HAP-1 (cell line): ENCODE measurements around the gene SEMA3B.
"Not testable (repeated sequence)": the region's sequence is repeated elsewhere in the genome, so short reads cannot be mapped to it uniquely, and the experiment has no call there.

ENCODE experiments used
- DNase-seq, 2 experiments: peaks; one replicate each; pipeline ENCODE4 v3.0.0-alpha.2; 2016 to 2020; ENCODE audit warnings: low spot score in 2 of 2
- H3K27me3 ChIP-seq: fragments of 250-450 bp; sonication (Bioruptor Pico); 2 replicates; pipeline ENCODE4 v1.5.1; 2020; ENCODE audit warnings: low read depth, mild to moderate bottlenecking, moderate library complexity
- H3K36me3 ChIP-seq: fragments of 250-450 bp; sonication (Bioruptor Pico); replicated peaks from 2 replicates; pipeline ENCODE4 v1.5.1; 2020; ENCODE audit warnings: mild to moderate bottlenecking
- H3K4me1 ChIP-seq: fragments of 250-450 bp; sonication (Bioruptor Pico); 2 replicates; pipeline ENCODE4 v1.5.1; 2020; ENCODE audit warnings: mild to moderate bottlenecking
- H3K4me3 ChIP-seq: fragments of 250-450 bp; sonication (Bioruptor Pico); 2 replicates; pipeline ENCODE4 v1.5.1; 2020; ENCODE audit warnings: mild to moderate bottlenecking, moderate library complexity
- H3K9me3 ChIP-seq: fragments of 250-450 bp; sonication (Bioruptor Pico); 2 replicates; pipeline ENCODE4 v1.5.1; 2020; ENCODE audit warnings: mild to moderate bottlenecking, moderate library complexity
- in situ Hi-C: fragments of 300-500 bp; cut with MboI; formaldehyde crosslinking; loops from 3 replicates; pipeline ENCODE4 v1.14.3; 2020; ENCODE audit warnings: low sequenced_read_pairs, inconsistent platforms, mixed read lengths

SEMA3B gene

DNA sequence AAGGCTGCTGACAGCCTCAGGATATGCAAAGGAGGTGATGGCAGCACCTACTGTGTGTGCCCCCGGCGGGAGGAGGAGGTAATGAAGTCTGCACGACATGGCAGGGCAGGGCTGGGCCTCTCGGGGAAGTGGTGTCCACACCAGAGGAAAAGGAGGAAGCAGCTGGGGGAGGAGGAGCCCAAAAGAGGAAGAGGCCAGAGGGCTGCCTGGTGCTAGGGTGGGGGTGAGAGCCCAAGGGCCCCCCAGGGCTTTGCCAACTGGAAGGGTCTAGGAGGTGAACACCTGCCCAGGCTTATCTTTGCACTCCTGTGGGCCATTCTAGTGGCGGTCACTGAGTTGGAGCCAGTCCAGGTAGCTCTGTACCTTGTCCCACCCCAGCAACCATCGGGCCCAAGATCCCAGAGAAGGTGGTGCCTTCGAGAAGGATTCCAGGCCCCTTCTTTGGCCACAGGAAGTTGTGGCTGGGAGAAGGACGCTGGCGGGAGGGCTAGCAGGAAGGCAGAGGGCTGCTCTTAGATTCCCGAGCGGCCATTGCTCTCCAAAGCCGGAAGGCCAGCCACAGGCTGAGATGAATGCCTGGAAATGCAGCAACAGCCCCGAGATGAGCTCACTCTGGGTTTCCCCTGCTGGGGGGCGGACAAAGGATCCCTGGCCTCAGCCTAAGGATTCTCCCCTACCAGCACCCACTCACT is 25.9 kb upstream of the SEMA3B start:
- peaks cover 21% of the 10 kb centered on the region for H3K36me3 ChIP-seq
- no peaks in the 10 kb centered on the region for H3K27me3 ChIP-seq
- in situ Hi-C loops = no loop called here
- DNase-seq = no peak
- no peaks in the 10 kb centered on the region for H3K9me3 ChIP-seq
- H3K4me3 ChIP-seq = no peak overlapping the region
- H3K4me1 ChIP-seq = peaks cover 30% of the 10 kb centered on the region

DNA sequence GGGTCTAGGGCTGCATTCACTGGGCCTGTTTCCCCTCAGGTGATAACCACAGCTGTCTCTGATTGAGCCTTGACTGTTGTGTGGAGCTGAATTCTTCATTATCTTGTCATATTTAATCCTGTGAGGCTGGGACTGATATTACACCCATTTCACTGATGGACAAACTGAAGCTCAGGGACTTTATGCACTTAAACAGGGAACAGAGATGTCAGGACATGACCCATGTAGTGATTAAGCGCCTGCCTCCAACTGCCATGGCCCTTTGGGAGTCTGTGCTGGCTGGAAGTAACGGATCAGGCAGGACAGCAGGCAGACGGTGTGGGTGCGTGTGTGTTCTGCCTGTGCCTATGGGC is 25.4 kb upstream of the SEMA3B start:
- Histone ChIP-seq H3K36me3 (peaks cover 17% of the 10 kb centered on the region), H3K9me3 (no peaks in the 10 kb centered on the region), H3K4me3 (no peak overlapping the region), H3K4me1 (peaks cover 26% of the 10 kb centered on the region), H3K27me3 (no peaks in the 10 kb centered on the region)
- in situ Hi-C loops = no loop called here
- no peak for DNase-seq

DNA sequence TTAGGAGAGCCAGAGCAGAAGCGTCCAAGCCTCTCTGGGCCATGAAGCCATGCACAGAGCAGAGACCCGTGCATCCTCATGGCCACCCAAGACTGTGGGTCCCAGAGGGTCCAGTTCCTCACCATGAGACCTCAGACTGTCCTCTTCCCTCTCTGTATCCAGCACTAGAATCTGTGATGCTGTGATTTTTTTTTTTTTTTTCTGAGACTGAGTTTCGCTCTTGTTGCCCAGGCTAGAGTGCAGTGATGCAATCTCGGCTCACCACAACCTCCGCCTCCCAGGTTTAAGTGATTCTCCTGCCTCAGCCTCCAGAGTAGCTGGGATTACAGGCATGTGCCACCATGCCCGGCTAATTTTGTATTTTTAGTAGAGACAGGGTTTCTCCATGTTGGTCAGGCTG is 24.1 kb upstream of the SEMA3B start:
- H3K27me3 ChIP-seq, H3K9me3 ChIP-seq, DNase-seq, H3K4me3 ChIP-seq, in situ Hi-C loops: not testable (repeated sequence)
- H3K36me3 ChIP-seq = peaks cover 12% of the 10 kb centered on the region
- peaks cover 26% of the 10 kb centered on the region for H3K4me1 ChIP-seq

DNA sequence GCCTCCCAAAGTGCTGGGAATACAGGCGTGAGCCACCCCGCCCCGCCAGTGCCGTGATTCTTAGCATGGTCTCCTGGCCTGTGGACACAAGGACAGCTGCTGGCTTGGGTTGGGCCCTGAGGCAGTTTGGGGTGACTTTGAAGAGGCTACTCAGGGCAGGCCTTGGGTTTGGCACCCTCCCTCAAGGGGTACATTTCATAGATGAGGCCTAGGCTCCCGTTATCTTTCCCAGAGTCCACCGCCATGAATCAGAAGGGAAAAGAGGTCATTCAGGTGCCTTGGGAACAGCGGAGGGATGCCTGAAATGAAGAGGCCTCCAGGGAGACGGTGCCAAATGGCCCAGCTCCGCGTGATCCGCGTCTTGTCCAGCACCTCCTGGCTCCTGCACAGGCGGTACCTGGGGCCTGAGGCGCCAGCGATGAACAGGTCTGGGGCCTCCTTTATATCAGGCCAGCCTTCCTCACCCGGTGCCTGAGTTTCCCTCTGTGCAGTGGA is 23.6 kb upstream of the SEMA3B start:
- Histone ChIP-seq H3K4me1 (peaks cover 26% of the 10 kb centered on the region), H3K4me3 (no peak overlapping the region), H3K36me3 (peaks cover 12% of the 10 kb centered on the region), H3K27me3 (no peaks in the 10 kb centered on the region), H3K9me3 (no peaks in the 10 kb centered on the region)
- in situ Hi-C loops = no loop called here
- no peak for DNase-seq

DNA sequence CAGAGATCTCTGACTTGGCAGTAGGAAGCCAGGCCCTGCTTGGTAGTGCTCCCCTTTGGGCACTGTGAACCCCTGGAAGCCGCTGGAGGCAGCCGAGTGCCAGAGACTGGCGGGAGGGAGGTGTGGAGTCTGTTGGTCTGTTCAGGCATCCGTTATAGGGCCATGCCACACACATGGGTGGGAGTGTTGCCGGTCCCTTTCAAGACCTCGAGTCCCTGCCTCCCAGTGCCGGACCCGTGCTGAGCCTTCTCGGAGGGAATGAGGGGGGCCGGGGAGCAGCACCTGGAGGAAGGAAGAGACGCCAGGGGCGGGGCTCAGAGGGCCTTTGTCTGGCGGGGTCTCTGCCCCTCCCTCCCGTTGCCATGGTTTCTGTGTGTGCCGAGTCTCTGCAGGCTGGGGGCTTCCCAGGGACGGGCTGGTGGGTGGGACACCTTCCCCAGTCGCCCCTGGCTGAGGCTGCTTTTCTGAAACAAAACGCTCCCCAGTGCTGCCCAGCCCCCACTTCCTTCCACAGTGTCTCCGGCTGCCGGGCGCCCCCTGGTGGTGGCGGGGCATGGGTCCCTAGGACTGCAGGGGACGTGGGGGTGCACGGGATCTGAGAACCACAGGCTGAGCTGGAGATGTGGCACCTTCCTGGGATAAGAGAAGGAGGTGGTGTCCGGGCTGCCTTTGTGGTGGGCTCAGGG is 23.0 kb upstream of the SEMA3B start:
- H3K27me3 ChIP-seq = no peaks in the 10 kb centered on the region
- H3K4me3 ChIP-seq = peak overlapping the region; percentile 21
- DNase-seq = peak; percentile 60 to 96
- in situ Hi-C loops = no loop called here
- H3K9me3 ChIP-seq = no peaks in the 10 kb centered on the region
- H3K36me3 ChIP-seq = peaks cover 12% of the 10 kb centered on the region
- H3K4me1 ChIP-seq = peaks cover 20% of the 10 kb centered on the region

DNA sequence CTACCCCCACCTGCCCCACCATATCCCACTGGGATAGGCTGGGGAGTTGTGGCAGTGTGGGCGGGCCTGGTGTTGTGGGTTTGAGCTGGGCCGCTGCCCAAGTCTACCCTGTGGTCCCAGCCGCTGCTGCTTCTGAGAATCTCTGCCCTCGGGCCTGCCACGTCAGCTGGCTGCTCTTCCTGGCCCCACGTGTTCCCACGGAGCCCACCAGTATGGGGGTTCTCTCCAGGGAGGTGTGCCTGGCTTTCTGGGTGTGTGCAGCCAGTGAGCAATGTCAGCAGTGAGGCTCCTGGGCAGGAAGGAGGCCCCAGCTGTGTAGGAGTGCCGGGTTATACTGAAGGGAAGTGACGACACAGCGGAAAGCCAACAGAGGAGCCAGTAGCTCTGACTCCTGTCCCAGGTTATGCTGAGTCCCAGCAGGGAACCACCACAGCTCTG is 22.4 kb upstream of the SEMA3B start:
- Histone ChIP-seq H3K9me3 (no peaks in the 10 kb centered on the region), H3K27me3 (no peaks in the 10 kb centered on the region), H3K4me3 (peak overlapping the region; percentile 21; the same call in 1 of the 2 replicates), H3K4me1 (peaks cover 15% of the 10 kb centered on the region), H3K36me3 (peaks cover 6% of the 10 kb centered on the region)
- in situ Hi-C loops = no loop called here
- DNase-seq = no peak

DNA sequence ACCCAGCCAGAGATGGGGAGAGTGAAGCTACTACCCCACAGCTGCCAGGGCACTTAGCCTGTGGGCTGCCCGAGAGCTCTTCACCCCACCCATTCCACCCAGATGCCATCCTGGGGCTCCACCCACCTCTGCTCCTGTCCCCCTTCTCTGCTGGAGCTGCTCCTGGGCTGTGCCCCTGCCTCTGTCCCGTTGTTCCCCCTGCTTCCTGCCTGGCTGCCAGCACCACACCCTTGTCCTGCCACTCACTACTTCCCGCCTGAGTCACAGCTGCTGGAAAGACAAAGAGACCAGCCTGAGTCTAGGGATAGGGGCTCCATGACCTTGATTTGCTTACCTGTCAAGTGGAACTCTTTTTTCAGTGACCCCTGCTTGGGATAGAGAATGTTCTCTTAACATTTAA is 20.6 kb upstream of the SEMA3B start:
- in situ Hi-C loops = no loop called here
- no peak for DNase-seq
- H3K36me3 ChIP-seq = peaks cover 11% of the 10 kb centered on the region
- no peak overlapping the region for H3K4me3 ChIP-seq
- no peaks in the 10 kb centered on the region for H3K27me3 ChIP-seq
- no peaks in the 10 kb centered on the region for H3K9me3 ChIP-seq
- H3K4me1 ChIP-seq = peaks cover 11% of the 10 kb centered on the region

DNA sequence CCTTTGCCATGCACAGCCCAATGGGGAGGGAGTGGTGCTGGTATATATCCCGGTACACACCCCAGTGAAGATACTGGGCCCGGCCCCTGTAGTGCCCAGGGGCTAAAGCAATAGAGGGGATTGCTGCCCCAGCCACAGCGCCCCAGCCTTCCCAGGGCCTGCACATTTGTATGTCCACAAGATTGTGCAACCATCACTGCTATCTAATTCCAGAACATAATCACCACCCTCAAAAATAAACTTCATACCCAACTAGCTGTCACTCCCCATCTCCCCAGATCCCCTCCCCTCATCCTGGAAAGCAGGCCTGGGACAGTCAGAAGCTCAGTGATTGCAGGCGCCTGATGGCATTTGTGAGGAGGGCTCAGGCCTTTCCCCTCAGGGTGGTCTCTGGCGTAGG is 19.5 kb upstream of the SEMA3B start:
- H3K27me3 ChIP-seq = no peaks in the 10 kb centered on the region
- in situ Hi-C loops = no loop called here
- no peak overlapping the region for H3K4me3 ChIP-seq
- H3K4me1 ChIP-seq = peaks cover 11% of the 10 kb centered on the region
- DNase-seq = no peak
- H3K9me3 ChIP-seq = no peaks in the 10 kb centered on the region
- peaks cover 11% of the 10 kb centered on the region for H3K36me3 ChIP-seq

DNA sequence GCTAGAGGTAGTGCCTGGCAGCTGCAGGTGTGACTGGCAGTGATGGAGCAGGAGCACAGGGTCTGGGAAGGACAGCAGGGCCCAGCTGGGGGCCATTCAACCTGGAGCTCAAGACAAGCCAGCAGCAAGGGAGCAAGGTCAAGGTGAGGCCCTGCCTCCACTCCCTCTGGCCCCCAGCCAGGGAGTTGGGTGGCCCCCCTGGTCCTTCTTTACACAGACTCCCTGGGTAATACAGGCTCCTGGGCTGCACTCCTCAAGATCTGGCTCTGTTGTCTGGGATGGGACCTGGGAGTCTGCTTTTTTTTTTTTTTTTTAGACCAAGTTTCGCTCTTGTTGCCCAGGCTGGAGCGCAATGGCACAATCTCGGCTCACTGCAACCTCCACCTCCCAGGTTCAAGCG is 18.4 kb upstream of the SEMA3B start:
- Histone ChIP-seq H3K4me1 (peaks cover 11% of the 10 kb centered on the region), H3K9me3 (no peaks in the 10 kb centered on the region), H3K36me3 (peaks cover 15% of the 10 kb centered on the region), H3K27me3 (no peaks in the 10 kb centered on the region), H3K4me3 (no peak overlapping the region)
- in situ Hi-C loops = no loop called here
- DNase-seq = no peak

DNA sequence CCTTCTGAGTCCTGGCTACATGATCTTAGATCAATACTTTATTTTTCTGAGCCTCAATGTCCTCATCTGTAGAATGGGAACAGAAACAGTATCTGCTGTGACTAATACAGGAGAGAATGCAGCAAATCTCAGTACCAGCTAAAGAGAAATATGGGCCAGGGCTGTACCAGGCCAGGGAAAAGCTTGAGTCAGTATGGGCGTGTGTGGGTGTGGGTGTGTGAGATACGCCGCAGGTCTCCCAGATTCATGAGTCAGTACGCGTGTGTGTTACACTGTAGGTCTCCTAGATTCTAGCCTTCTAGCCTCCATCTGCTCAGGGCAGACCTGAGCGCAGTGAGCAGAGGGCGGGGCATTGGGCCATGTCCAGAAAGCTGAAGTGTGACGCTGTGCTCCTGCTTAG is 17.7 kb upstream of the SEMA3B start:
- in situ Hi-C loops = no loop called here
- H3K36me3 ChIP-seq = peaks cover 17% of the 10 kb centered on the region
- peaks cover 4% of the 10 kb centered on the region for H3K4me1 ChIP-seq
- H3K9me3 ChIP-seq = no peaks in the 10 kb centered on the region
- no peak for DNase-seq
- no peak overlapping the region for H3K4me3 ChIP-seq
- H3K27me3 ChIP-seq = no peaks in the 10 kb centered on the region

DNA sequence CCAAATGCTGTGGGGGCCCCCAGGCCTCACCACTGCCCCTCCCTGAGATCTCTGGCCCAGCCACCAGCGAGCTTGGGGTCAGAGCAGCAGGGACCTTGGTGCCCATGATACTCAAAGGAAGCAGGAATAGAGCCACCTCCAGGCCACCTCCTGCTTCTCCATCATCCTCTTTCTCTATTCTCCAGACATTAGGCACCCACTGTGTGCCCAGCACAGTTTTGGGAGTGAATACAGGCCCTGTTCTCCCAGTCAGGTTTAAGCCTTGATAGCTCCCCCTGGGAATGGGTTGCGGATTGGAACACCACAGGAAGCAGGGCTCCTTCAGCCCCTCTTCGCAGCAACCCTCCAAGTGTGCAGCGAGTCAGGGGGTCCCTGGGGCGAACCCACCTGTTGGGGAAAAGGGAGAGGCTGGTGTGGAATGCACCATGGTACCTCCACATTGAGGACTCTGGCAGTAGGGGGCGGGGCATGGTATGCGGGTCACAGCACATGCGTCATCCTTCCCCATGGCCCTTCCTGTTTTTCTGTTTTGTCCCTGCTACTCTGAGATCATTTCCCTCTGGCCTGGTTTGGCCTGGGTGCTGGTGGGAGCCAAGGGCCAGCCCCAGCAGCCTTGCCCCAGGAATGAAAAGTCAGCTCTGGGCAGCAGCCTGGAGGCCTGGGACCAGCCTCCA is 14.2 kb upstream of the SEMA3B start:
- Histone ChIP-seq H3K4me3 (no peak overlapping the region), H3K36me3 (peaks cover 38% of the 10 kb centered on the region), H3K4me1 (peaks cover 1% of the 10 kb centered on the region), H3K9me3 (no peaks in the 10 kb centered on the region), H3K27me3 (no peaks in the 10 kb centered on the region)
- DNase-seq = no peak
- in situ Hi-C loops = no loop called here

DNA sequence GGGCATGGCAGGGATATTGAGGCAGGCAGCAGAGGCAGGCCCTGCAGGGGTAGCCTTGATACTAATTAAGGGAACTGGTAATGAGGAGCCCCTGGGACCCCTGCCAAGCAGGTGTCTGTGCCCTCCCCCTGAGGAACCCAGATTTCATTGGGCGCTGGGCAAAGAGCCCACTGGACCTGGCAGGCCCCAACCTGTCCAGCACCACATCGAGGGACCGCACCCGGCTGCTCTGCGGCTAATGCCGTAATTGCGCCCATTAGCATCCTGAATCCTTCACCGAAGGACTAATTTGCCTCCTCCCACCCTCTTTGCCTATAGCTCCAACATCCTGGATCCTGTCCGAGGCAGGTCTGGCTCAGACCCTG is 13.7 kb upstream of the SEMA3B start:
- no peaks in the 10 kb centered on the region for H3K9me3 ChIP-seq
- no peaks in the 10 kb centered on the region for H3K27me3 ChIP-seq
- H3K4me3 ChIP-seq = no peak overlapping the region
- no peak for DNase-seq
- H3K36me3 ChIP-seq = peaks cover 38% of the 10 kb centered on the region
- in situ Hi-C loops = no loop called here
- H3K4me1 ChIP-seq = peaks cover 3% of the 10 kb centered on the region

DNA sequence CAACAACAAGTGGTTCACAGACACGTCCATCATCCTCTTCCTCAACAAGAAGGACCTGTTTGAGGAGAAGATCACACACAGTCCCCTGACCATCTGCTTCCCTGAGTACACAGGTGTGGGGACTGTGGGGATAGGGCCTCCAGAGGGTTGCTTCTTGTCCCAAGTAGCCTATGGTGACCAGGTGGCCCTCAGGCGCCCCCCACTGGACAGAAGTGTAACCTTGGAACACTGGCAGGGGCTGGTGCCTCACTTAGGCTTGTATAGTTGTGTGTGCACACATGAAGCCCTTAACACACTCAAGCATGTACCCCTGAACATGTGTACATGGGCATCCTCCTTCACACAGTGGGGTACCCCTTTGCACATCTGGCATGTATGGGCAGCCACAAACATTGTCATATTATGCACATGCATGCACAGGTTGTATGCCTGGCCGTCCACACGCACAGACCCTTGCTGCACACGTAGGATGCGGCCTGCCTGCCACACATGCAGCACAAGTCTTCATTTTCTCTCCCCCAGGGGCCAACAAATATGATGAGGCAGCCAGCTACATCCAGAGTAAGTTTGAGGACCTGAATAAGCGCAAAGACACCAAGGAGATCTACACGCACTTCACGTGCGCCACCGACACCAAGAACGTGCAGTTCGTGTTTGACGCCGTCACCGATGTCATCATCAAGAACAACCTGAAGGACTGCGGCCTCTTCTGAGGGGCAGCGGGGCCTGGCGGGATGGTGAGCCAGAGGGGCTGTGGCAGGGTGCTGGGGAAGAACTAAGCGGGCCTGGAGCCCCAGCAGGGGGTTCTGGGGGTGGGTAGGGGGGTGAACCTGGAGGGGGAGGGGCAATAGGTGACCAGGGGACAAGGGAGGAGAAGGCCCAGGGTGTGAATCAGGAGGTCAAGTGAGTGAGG is 11.7 kb upstream of the SEMA3B start:
- Histone ChIP-seq H3K4me3 (no peak overlapping the region), H3K27me3 (no peaks in the 10 kb centered on the region), H3K36me3 (peaks cover 34% of the 10 kb centered on the region), H3K9me3 (no peaks in the 10 kb centered on the region), H3K4me1 (peaks cover 12% of the 10 kb centered on the region)
- in situ Hi-C loops = no loop called here
- DNase-seq = peak; percentile 31 to 75
